HepG2 (cell line): ENCODE data around the gene POLH. TPM values are rescaled to one million over a fixed set of nuclear protein-coding genes. Genes with fewer than 3 reads are reported as not detected.

ENCODE experiments used
- ATF1 ChIP-seq: IDR thresholded peaks from 2 replicates; pipeline ENCODE4 v1.6.1; 2016; ENCODE audit warnings: mild to moderate bottlenecking, control low read depth
- CENPX ChIP-seq: sonication (generic); formaldehyde crosslinking; IDR thresholded peaks from 2 replicates; pipeline ENCODE4 v1.9.0; 2021; ENCODE audit warnings: mild to moderate bottlenecking, missing genetic modification reagents, moderate library complexity
- FOXK2 ChIP-seq: fragments of 450-650 bp; IDR thresholded peaks from 2 replicates; pipeline ENCODE4 v1.6.1; 2016
- HIVEP1 ChIP-seq: sonication (generic); formaldehyde crosslinking; IDR thresholded peaks from 2 replicates; pipeline ENCODE4 v1.4.0; 2020; ENCODE audit warnings: mild to moderate bottlenecking, missing genetic modification reagents
- RARG ChIP-seq: sonication (generic); formaldehyde crosslinking; IDR thresholded peaks from 2 replicates; pipeline ENCODE4 v1.4.0; 2020; ENCODE audit warnings: low read depth, mild to moderate bottlenecking, missing genetic modification reagents
- RFX5 ChIP-seq: IDR thresholded peaks from 2 replicates; pipeline ENCODE4 v1.6.1; 2011; ENCODE audit warnings: low read depth, low read length, improper control_type of control experiment
- SOX13 ChIP-seq, 3 experiments: fragments of 450-650 bp in 1 of 3; sonication (generic) in 1 of 3; formaldehyde crosslinking in 1 of 3; IDR thresholded peaks in 2 of 3; conservative IDR thresholded peaks in 1 of 3; 2 replicates each; pipeline versions ENCODE4 v1.5.0 to v1.6.1; 2016 to 2020; ENCODE audit warnings: antibody characterized with exemption in 1 of 3, mild to moderate bottlenecking in 1 of 3, missing compliant biosample characterization in 1 of 3, missing genetic modification reagents in 1 of 3, moderate library complexity in 1 of 3
- SRSF4 ChIP-seq: fragments of 200-400 bp; formaldehyde crosslinking; IDR thresholded peaks from one replicate; pipeline ENCODE4 v1.6.1; 2018; ENCODE audit warnings: mild to moderate bottlenecking, low read depth, low read length, moderate library complexity; ENCODE audit not compliant: poor library complexity, severe bottlenecking
- TBX3 ChIP-seq: fragments of 450-650 bp; IDR thresholded peaks from 2 replicates; pipeline ENCODE4 v1.6.1; 2017; ENCODE audit warnings: antibody characterized with exemption, mild to moderate bottlenecking, inconsistent platforms, borderline replicate concordance
- TEAD2 ChIP-seq: sonication (generic); formaldehyde crosslinking; IDR thresholded peaks from 2 replicates; pipeline ENCODE4 v1.9.0; 2021; ENCODE audit warnings: missing genetic modification reagents
- ZNF121 ChIP-seq: sonication (generic); formaldehyde crosslinking; IDR thresholded peaks from 2 replicates; pipeline ENCODE4 v1.5.0; 2020; ENCODE audit warnings: mild to moderate bottlenecking, missing genetic modification reagents
- ZNF253 ChIP-seq: sonication (generic); formaldehyde crosslinking; IDR thresholded peaks from 2 replicates; pipeline ENCODE4 v1.8.0; 2022; ENCODE audit warnings: mild to moderate bottlenecking, missing genetic modification reagents, borderline replicate concordance
- ZNF264 ChIP-seq: sonication (generic); formaldehyde crosslinking; IDR thresholded peaks from 2 replicates; pipeline ENCODE4 v1.4.0; 2020; ENCODE audit warnings: missing genetic modification reagents
- ZNF326 ChIP-seq: sonication (generic); formaldehyde crosslinking; IDR thresholded peaks from 2 replicates; pipeline ENCODE4 v1.4.0; 2020; ENCODE audit warnings: missing genetic modification reagents, borderline replicate concordance
- ZNF343 ChIP-seq: sonication (generic); formaldehyde crosslinking; IDR thresholded peaks from 2 replicates; pipeline ENCODE4 v1.4.0; 2020; ENCODE audit warnings: mild to moderate bottlenecking, missing genetic modification reagents
- ZNF567 ChIP-seq: sonication (generic); formaldehyde crosslinking; IDR thresholded peaks from 2 replicates; pipeline ENCODE4 v1.8.1; 2023; ENCODE audit warnings: mild to moderate bottlenecking, missing genetic modification reagents, borderline replicate concordance
- ZNF672 ChIP-seq: sonication (generic); formaldehyde crosslinking; IDR thresholded peaks from 2 replicates; pipeline ENCODE4 v1.8.1; 2022; ENCODE audit warnings: missing genetic modification reagents
- ZNF83 ChIP-seq: sonication (generic); formaldehyde crosslinking; IDR thresholded peaks from 2 replicates; pipeline ENCODE4 v1.4.0; 2020; ENCODE audit warnings: missing genetic modification reagents, mild to moderate bottlenecking, borderline replicate concordance
- ZSCAN31 ChIP-seq: sonication (generic); formaldehyde crosslinking; IDR thresholded peaks from 2 replicates; pipeline ENCODE4 v1.5.0; 2020; ENCODE audit warnings: low read depth, mild to moderate bottlenecking, missing genetic modification reagents
- polyA plus RNA-seq, 8 experiments: library from polyadenylated mRNA; depleted of rRNA in 3 of 8; stranded (reverse) in 7 of 8; unstranded in 1 of 8; fragments of >200 nt; fragmentation: Illumina TruSeq in 4 of 8; extraction: Trizol in 4 of 8; gene quantifications; 2 replicates each; pipeline versions ENCODE4 v1.2.1 to v1.2.3, GENCODE V29; 2011 to 2016; ENCODE audit warnings: low read depth in 4 of 8, missing spikeins in 1 of 8, mixed read lengths in 1 of 8; ENCODE audit not compliant: insufficient read depth in 1 of 8
- total RNA-seq, 5 experiments: library from RNA; depleted of rRNA; stranded (reverse); fragments of >200 nt; fragmentation: Illumina TruSeq; extraction: Trizol; gene quantifications; 2 replicates each; pipeline ENCODE4 v1.2.3, GENCODE V29; 2016; ENCODE audit warnings: low read depth in 1 of 5
- TF ChIP-seq, protein P1 (sequence below): sonication (generic); formaldehyde crosslinking; IDR thresholded peaks from 2 replicates; pipeline ENCODE4 v1.4.0; 2020; ENCODE audit warnings: missing genetic modification reagents
- TF ChIP-seq, protein P2 (sequence below): sonication (generic); formaldehyde crosslinking; IDR thresholded peaks from 2 replicates; pipeline ENCODE4 v1.4.0; 2020; ENCODE audit warnings: missing genetic modification reagents
- TF ChIP-seq, protein P3 (sequence below): IDR thresholded peaks from 2 replicates; pipeline ENCODE4 v1.6.1; 2016; ENCODE audit warnings: low read depth, control low read depth
- TF ChIP-seq, protein P4 (sequence below): sonication (generic); IDR thresholded peaks from 2 replicates; pipeline ENCODE4 v1.6.1; 2016; ENCODE audit warnings: low read depth, borderline replicate concordance

POLH gene
- total and polyA plus RNA-seq, 2 of the 13 experiments (the other 11 are each of a cell fraction or from before 2014, with no cell fraction given) = 11.6 to 25.0 TPM

DNA sequence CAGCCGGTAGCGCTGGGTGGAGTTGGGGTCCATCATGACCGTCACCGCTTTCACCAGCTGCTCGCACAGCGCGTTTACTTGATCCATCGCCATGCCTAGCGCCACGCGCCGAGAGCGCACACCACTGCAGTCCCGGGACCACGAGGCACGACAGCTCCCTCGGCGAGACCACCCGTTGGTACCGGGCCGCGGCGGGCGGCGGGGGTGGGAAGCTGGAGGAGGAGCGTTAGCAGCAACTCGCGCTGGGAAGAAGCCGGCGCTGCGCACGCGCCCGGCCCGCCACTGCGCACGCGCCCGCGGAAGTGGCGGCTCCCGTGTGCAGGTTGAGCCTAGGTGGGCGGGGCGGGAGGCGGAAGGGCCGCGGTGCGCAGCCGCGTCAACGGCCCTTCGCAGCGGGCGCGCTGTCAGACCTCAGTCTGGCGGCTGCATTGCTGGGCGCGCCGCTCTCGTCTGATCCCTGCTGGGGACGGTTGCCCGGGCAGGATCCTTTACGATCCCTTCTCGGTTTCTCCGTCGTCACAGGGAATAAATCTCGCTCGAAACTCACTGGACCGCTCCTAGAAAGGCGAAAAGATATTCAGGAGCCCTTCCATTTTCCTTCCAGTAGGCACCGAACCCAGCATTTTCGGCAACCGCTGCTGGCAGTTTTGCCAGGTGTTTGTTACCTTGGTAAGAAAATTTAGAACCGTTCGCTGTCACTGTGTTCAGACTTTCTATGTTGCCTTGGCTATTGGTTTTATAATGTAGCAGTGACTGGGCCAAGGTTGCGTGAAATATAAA is at the start of gene POLH, which contains the start of gene XPO5 (continued):
- no peak for TF ChIP-seq ZNF672 (CRISPR knock-in tag)
- TF ChIP-seq RFX5 = peak; percentile 34; the same call in 1 of the 2 replicates
- TF ChIP-seq ZNF253 = no peak
- TF ChIP-seq CENPX (CRISPR knock-in tag) = no peak
- TF ChIP-seq ATF1 (CRISPR knock-in tag) = no peak
- TF ChIP-seq SOX13 (IDR thresholded peaks at IDR 0.05) = no peak
- TF ChIP-seq SOX13 (CRISPR knock-in tag; conservative IDR thresholded peaks at IDR 0.05 in 1 of 2, IDR thresholded peaks at IDR 0.05 in 1 of 2) = no peak; a peak in 1 of 4 replicates
- TF ChIP-seq RARG (CRISPR knock-in tag) = no peak
- TF ChIP-seq SRSF4 = no peak
- TF ChIP-seq, protein P1, sequence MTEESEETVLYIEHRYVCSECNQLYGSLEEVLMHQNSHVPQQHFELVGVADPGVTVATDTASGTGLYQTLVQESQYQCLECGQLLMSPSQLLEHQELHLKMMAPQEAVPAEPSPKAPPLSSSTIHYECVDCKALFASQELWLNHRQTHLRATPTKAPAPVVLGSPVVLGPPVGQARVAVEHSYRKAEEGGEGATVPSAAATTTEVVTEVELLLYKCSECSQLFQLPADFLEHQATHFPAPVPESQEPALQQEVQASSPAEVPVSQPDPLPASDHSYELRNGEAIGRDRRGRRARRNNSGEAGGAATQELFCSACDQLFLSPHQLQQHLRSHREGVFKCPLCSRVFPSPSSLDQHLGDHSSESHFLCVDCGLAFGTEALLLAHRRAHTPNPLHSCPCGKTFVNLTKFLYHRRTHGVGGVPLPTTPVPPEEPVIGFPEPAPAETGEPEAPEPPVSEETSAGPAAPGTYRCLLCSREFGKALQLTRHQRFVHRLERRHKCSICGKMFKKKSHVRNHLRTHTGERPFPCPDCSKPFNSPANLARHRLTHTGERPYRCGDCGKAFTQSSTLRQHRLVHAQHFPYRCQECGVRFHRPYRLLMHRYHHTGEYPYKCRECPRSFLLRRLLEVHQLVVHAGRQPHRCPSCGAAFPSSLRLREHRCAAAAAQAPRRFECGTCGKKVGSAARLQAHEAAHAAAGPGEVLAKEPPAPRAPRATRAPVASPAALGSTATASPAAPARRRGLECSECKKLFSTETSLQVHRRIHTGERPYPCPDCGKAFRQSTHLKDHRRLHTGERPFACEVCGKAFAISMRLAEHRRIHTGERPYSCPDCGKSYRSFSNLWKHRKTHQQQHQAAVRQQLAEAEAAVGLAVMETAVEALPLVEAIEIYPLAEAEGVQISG (CRISPR knock-in tag) = peak; percentile 93
- 0 out of 2 replicates have a peak, but pooled peaks have one; percentile 72 for TF ChIP-seq HIVEP1 (CRISPR knock-in tag)
- TF ChIP-seq TBX3 = no peak
- TF ChIP-seq, protein P2, sequence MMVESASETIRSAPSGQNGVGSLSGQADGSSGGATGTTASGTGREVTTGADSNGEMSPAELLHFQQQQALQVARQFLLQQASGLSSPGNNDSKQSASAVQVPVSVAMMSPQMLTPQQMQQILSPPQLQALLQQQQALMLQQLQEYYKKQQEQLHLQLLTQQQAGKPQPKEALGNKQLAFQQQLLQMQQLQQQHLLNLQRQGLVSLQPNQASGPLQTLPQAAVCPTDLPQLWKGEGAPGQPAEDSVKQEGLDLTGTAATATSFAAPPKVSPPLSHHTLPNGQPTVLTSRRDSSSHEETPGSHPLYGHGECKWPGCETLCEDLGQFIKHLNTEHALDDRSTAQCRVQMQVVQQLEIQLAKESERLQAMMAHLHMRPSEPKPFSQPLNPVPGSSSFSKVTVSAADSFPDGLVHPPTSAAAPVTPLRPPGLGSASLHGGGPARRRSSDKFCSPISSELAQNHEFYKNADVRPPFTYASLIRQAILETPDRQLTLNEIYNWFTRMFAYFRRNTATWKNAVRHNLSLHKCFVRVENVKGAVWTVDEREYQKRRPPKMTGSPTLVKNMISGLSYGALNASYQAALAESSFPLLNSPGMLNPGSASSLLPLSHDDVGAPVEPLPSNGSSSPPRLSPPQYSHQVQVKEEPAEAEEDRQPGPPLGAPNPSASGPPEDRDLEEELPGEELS = peak; percentile 20; the same call in 1 of the 2 replicates
- TF ChIP-seq ZSCAN31 = peak; percentile 99
- 0 out of 2 replicates have a peak, but pooled peaks have one; percentile 25 for TF ChIP-seq ZNF121 (CRISPR knock-in tag)
- peak; percentile 89 for TF ChIP-seq ZNF343 (CRISPR knock-in tag)
- no peak for TF ChIP-seq ZNF83 (CRISPR knock-in tag)
- 0 out of 2 replicates have a peak, but pooled peaks have one; percentile 86 for TF ChIP-seq ZNF567 (CRISPR knock-in tag)
- no peak for TF ChIP-seq ZNF326 (CRISPR knock-in tag)
- peak; percentile 81 for TF ChIP-seq TEAD2 (CRISPR knock-in tag)
- TF ChIP-seq ZNF264 (CRISPR knock-in tag) = peak; percentile 80
- TF ChIP-seq, protein P3, sequence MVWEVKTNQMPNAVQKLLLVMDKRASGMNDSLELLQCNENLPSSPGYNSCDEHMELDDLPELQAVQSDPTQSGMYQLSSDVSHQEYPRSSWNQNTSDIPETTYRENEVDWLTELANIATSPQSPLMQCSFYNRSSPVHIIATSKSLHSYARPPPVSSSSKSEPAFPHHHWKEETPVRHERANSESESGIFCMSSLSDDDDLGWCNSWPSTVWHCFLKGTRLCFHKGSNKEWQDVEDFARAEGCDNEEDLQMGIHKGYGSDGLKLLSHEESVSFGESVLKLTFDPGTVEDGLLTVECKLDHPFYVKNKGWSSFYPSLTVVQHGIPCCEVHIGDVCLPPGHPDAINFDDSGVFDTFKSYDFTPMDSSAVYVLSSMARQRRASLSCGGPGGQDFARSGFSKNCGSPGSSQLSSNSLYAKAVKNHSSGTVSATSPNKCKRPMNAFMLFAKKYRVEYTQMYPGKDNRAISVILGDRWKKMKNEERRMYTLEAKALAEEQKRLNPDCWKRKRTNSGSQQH = peak; percentile 95
- TF ChIP-seq, protein P4, sequence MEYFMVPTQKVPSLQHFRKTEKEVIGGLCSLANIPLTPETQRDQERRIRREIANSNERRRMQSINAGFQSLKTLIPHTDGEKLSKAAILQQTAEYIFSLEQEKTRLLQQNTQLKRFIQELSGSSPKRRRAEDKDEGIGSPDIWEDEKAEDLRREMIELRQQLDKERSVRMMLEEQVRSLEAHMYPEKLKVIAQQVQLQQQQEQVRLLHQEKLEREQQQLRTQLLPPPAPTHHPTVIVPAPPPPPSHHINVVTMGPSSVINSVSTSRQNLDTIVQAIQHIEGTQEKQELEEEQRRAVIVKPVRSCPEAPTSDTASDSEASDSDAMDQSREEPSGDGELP = peak; percentile 64; the same call in 1 of the 2 replicates
- TF ChIP-seq FOXK2 = no peak
